ENCODE results near the gene ST8SIA4.

ST8SIA4 gene

GRCh38 chr5:100872408-100873190, 30.5 kb downstream of the ST8SIA4 start:
- DNase-seq (ENCODE audit: low read depth in 1 of 2, low spot score in 1 of 2): no peak

GRCh38 chr5:100867039-100867562, 36.0 kb downstream of the ST8SIA4 start:
- no peak for DNase-seq (ENCODE audit: low read depth in 1 of 2, low spot score in 1 of 2)

- DNase-seq (ENCODE audit: low read depth in 1 of 2, low spot score in 1 of 2): no peak
Measured at GRCh38 chr5:100864931-100865330, 38.2 kb downstream of the ST8SIA4 start.

GRCh38 chr5:100863739-100864138, 39.3 kb downstream of the ST8SIA4 start:
- no peak for DNase-seq (ENCODE audit: low read depth in 1 of 2, low spot score in 1 of 2)

- DNase-seq (ENCODE audit: low read depth in 1 of 2, low spot score in 1 of 2): no peak
Measured at GRCh38 chr5:100861148-100861547, 41.9 kb downstream of the ST8SIA4 start.

GRCh38 chr5:100860407-100860806, 42.7 kb downstream of the ST8SIA4 start:
- DNase-seq (ENCODE audit: low read depth in 1 of 2, low spot score in 1 of 2): no peak

- no peak for DNase-seq (ENCODE audit: low read depth in 1 of 2, low spot score in 1 of 2)
Measured at GRCh38 chr5:100858987-100859545, 44.0 kb downstream of the ST8SIA4 start.

GRCh38 chr5:100856462-100856861, 46.6 kb downstream of the ST8SIA4 start:
- DNase-seq (ENCODE audit: low read depth in 1 of 2, low spot score in 1 of 2): no peak

- no peak for DNase-seq (ENCODE audit: low read depth in 1 of 2, low spot score in 1 of 2)
Measured at GRCh38 chr5:100855937-100856430, 47.1 kb downstream of the ST8SIA4 start.

GRCh38 chr5:100855295-100855694, 47.8 kb downstream of the ST8SIA4 start:
- no peak for DNase-seq (ENCODE audit: low read depth in 1 of 2, low spot score in 1 of 2)

GRCh38 chr5:100854591-100854990, 48.5 kb downstream of the ST8SIA4 start:
- no peak for DNase-seq (ENCODE audit: low read depth in 1 of 2, low spot score in 1 of 2)

GRCh38 chr5:100853582-100853981, 49.5 kb downstream of the ST8SIA4 start:
- no peak for DNase-seq (ENCODE audit: low read depth in 1 of 2, low spot score in 1 of 2)

- DNase-seq (ENCODE audit: low read depth in 1 of 2, low spot score in 1 of 2): no peak
Measured at GRCh38 chr5:100852988-100853449, 50.1 kb downstream of the ST8SIA4 start.

GRCh38 chr5:100852051-100852450, 51.0 kb downstream of the ST8SIA4 start:
- no peak for DNase-seq (ENCODE audit: low read depth in 1 of 2, low spot score in 1 of 2)

GRCh38 chr5:100846772-100847171, 56.3 kb downstream of the ST8SIA4 start:
- no peak for DNase-seq (ENCODE audit: low read depth in 1 of 2, low spot score in 1 of 2)

- no peak for DNase-seq (ENCODE audit: low read depth in 1 of 2, low spot score in 1 of 2)
Measured at GRCh38 chr5:100842080-100842479, 61.0 kb downstream of the ST8SIA4 start.

- no peak for DNase-seq (ENCODE audit: low read depth in 1 of 2, low spot score in 1 of 2)
Measured at GRCh38 chr5:100841358-100842076, 61.6 kb downstream of the ST8SIA4 start.

- no peak for DNase-seq (ENCODE audit: low read depth in 1 of 2, low spot score in 1 of 2)
Measured at GRCh38 chr5:100840789-100841188, 62.3 kb downstream of the ST8SIA4 start.

- no peak for DNase-seq (ENCODE audit: low read depth in 1 of 2, low spot score in 1 of 2)
Measured at GRCh38 chr5:100840370-100840769, 62.7 kb downstream of the ST8SIA4 start.

- DNase-seq (ENCODE audit: low read depth in 1 of 2, low spot score in 1 of 2): no peak
Measured at GRCh38 chr5:100838048-100838473, 65.0 kb downstream of the ST8SIA4 start.

- no peak for DNase-seq (ENCODE audit: low read depth in 1 of 2, low spot score in 1 of 2)
Measured at GRCh38 chr5:100834519-100834918, 68.6 kb downstream of the ST8SIA4 start.

All from stimulated activated CD4-positive, alpha-beta T cell treated with anti-CD3 and anti-CD28 coated beads, Interleukin-15, amount 100 ng/mL, for 1 hour (primary cell).